Right lung (tissue), 5 donors: ENCODE data around the gene DNAJC16. TPM values are rescaled to one million over a fixed set of nuclear protein-coding genes. Genes with fewer than 3 reads are reported as not detected.
"Not testable (repeated sequence)": the region's sequence is repeated elsewhere in the genome, so short reads cannot be mapped to it uniquely, and the experiment has no call there.

Source experiments
- DNase-seq, 2 donors: peaks; one replicate each; pipeline ENCODE4 v3.0.0-alpha.2; 2013
- polyA plus RNA-seq, 5 donors: library from polyadenylated mRNA; unstranded; fragments of 120-200 nt; gene quantifications; one replicate each; pipeline versions ENCODE4 v1.2.1 to v1.2.3, GENCODE V29; 2013; ENCODE audit warnings: inconsistent platforms in 1 of 5, low replicate concordance in 1 of 5; ENCODE audit not compliant: insufficient read length in 5 of 5, insufficient read depth in 1 of 5

DNAJC16 gene
- polyA plus RNA-seq, 5 donors: 14.8 to 19.7 (median 17.0) TPM

DNA sequence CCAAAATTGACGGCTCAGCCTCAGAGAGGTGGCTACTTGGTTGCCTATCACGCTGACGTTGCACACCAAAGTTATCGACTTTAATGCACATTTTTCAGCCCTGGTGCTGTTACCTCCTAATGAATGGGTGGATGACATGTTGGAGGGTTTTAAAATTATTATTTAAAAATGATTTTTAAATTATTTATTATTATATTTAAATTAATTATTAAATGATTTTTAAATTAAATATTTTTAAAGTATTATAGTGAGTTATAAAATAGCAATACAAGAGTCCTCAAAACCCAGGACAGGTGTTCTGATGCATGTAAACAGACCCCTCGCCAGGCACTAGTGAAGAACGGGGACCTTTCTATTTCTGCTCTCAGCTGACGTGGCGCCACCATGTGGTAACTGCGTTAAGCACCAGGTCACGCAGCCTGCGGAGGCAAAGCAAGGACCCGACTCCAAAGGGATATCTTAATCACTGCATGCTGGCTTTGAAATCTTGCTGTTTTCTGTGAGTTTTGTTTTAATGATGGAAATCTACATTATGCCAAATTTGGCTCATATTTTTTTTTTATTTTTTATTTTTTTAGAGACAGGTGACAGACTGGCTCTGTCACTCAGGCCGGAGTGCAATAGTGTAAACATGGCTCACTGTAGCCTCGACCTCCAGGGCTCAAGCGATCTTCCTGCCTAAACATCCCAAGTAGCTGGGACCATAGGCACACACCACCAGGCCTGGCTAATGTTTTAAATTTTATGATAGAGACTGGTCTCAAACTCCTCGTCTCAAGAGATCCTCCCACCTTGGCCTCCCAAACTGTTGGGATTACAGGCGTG, 25.2 kb upstream of the DNAJC16 start:
- DNase-seq: peak in 1 of 2 donors; percentile 14

DNA sequence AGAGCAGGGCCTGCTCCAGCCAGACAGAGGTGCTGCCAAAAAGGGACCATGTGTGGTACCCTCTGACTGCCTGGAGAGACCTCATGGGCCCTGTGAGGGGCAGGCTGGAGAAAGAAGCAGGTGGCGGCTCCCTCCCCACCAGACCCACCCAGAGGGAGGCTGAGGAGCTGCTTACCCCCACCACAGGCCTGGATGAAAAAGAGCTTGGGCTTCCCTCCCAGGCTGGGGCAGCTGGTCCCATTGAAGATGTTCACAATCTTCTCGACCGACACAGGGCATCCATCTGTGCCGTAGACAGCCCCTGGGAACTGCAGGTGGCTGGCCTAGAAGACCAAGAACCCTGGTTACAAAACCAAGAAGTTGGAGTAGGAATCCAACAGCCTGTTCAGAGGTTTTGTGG, 22.2 kb upstream of the DNAJC16 start:
- no peak for DNase-seq

DNA sequence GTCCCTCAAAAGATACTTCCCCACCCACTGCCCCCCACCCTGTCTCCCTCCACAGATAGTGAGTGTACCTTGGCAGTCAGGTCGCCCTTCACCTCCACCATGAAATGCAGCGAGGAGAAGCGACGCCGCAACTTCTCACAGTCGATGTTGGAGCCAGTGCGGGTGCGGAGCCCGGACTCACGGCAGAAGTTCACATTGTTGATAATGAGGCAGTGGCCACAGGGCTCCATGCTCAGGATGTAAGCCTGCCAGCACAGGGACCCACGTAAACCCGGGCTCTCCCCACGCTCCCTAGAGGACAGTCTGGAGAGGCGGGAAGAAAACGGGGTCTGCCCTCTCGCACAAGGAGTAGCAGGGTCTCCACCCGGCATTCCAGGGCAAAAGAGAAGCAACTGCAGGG, 19.8 kb upstream of the DNAJC16 start:
- no peak for DNase-seq

DNA sequence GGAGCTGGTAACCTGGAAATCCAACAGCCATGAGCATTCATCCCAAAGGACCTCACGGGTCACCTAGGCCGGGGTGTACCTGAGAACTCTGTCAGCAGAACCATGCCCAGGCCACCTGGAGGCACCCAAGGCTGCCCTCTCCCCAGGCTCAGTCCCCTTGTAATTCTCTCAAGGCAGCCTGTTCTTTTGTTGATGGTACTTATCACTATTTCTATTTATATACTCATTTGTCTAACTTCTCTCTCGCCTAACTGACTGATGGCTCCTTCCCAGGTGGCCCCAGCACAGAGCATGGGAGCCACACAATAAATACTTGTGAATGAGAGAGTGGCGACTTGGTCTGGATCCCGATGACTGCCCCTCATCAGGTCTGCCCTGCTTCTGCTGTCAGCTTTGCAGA, 19.4 kb upstream of the DNAJC16 start:
- DNase-seq: no peak

DNA sequence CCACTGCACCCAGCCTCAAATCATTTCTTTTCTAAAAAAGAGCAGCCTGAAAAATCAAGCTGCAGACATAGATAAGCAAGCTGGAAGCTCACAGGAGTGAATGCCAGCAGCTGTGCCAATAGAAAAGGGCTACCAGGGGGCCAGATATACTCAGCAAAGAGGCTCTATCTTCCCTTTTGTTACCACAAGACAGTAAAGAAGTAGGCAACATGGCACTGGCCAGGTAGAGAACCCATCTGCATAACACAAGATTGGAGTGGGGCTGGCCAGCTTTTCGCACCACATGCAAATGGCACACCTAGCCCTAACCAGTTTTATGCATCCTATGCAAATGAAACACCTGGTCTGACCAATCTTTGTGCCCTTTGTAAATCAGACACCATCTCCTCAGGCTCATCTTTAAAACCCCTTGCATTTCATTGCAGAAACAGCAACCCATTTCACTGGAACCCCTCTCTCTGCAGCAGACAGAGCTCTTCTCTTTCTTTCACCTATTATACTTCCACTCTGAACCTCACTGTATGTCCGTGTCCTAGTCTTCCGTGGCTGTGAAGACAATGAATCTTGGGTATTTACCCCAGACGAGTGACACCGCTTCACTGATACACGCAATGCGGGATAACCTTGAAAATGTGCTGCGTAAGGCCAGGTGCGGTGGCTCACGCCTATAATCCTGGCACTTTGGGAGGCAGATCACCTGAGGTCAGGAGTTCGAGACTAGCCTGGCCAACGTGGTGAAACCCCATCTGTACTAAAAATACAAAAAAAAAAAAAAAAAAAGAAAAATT, 17.8 kb upstream of the DNAJC16 start:
- DNase-seq: no peak

DNA sequence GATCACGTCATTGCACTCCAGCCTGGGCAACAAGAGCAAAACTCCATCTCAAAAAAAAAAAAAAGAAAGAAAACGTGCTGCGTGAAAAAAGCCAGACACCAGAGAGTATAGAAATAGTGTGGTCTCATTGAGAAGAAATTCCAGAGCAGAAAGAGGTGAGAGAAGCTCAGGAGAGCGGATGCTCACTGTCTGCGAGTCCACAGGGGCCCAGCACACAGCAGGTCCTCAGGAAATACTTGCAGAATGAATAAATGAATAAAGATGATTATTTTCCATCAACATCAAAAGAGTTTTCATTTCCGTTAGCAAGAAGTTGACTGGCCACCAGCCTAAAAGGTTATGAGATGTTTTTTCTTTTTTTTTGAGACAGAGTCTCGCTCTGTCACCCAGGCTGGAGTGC, 17.1 kb upstream of the DNAJC16 start:
- DNase-seq: no peak

DNA sequence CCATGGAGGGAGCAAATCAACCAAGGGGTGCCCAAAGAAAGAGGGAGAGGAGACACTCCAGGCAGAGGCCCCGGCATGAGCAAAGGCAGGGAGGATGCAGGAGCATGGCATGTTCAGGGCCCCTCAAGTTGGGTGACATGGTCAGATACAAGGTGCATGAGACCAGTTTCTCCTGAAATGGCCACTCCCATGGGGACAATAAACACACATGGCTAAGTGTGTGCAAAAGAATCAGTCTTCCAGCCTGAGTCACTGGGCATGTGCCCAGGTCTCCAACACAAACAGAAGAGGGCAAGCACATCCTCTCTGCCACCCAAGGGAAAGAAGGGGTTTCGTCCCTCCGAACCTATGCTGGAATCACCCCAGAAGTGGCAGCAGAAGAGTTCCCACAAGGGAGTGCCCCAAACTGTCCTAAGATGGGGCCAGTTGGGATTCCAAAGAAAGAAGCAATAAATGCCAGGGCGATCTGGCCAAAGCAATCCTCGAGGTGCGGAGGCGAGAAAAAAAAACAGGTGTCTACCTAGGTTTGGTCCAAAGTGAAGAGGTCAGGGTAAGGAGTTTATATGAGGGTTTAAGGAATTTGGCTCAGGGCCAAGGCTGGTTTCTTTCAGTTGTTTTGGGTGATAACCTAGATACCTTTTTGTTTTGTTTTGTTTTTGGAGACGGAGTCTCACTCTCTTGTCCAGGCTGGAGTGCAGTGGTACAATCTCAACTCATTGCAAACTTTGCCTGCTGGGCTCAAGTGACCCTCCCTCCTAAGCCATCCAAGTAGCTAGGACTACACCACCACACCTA, 15.8 kb upstream of the DNAJC16 start:
- DNase-seq: no peak

DNA sequence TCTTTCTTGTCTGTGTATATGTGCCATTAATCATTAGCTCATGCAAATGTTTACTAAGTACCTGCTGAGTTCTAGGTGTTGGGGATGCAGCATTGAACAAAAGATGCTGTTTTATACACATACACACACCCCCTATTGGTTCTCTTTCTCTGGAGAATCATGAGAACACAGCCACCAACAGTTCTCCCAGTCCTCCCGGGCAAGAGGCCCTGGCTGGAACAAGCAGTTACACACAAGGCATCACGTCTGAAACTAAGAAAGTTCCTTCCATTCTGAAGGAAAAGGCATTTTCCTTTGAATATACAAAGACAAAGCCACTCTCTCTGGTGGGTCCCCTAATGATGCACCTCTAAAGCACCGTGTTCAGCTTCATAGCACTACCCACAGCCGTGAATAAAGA, 13.5 kb upstream of the DNAJC16 start:
- DNase-seq: no peak

DNA sequence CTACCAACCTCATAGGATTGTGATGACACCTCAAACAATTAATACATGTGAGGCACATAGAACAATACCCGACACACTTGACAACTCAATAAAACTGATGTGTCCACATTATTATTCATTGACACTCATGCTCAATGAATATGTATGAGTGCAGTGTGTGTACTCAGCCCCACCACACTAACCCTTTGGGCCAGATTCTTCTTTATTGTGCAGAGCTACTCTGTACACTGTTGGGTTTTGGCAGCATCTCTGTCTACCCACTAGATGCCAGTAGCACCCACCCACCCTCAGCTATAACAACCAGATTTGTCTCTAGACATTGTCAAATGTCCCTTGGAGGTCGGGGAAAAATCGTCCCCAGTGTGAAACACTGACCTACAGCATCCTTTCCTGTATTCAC, 12.7 kb upstream of the DNAJC16 start:
- no peak for DNase-seq

DNA sequence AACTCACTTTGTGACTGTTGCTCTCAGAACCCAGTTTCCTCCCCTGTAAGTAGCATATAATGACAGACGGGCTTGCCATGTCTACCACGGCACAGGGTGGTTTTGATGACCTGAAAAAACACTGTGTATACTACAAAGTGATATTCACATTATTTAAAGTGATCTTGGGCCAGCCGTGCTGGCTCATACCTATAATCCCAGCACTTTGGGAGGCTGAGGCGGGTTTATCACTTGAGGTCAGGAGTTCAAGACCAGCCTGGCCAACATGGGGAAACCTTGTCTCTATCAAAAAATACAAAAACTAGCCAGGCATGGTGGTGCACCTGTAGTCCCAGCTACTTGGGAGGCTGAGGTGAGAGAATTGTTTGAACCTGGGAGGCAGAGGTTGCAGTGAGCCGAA, 12.1 kb upstream of the DNAJC16 start:
- DNase-seq: not testable (repeated sequence)

DNA sequence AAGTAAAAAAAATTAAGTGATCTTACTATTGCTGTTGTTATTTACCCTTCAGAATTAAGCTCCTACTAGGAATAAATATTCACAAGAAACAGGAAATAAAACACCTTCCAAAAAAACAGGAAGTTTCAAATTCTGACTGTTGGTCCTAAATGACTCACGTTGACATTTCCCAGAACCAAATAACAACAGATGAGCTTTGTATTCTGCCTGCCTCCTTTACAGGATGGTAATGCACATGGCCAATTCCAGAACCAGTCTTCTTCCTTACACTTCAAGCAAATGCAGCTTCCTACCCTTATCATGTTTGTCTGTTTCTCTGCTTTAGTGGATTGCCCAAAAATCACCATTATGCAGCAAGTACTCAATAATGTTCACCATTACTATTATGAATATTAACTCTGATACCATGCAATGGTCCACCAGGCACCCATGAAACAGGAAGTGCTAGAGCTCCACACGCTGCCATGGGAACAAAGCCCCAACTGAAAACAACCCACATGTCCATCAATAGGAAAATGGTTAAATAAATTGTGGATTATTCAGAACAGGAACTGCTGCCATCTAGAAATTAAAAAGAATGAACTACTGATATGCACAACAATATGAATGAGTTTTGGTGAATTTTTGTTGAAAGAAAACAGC, 11.5 kb upstream of the DNAJC16 start:
- DNase-seq: no peak

DNA sequence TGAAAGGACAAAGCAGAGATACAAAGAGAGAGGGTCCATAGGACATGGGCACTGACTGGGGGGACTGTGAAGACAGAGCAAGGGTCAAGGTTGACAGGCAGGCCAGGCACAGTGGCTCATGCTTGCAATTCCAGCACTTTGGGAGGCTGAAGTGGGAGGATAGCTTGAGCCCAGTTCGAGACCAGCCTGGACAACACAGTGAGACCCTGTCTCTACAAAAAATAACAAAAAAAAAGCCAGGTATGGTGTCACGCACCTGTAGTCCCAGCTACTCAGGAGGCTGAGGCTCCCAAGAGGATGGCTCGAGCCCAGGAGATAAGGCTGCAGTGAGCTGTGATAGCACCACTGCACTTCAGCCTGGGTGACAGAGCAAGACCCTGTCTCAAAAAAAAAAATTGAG, 7.0 kb upstream of the DNAJC16 start:
- DNase-seq: no peak

DNA sequence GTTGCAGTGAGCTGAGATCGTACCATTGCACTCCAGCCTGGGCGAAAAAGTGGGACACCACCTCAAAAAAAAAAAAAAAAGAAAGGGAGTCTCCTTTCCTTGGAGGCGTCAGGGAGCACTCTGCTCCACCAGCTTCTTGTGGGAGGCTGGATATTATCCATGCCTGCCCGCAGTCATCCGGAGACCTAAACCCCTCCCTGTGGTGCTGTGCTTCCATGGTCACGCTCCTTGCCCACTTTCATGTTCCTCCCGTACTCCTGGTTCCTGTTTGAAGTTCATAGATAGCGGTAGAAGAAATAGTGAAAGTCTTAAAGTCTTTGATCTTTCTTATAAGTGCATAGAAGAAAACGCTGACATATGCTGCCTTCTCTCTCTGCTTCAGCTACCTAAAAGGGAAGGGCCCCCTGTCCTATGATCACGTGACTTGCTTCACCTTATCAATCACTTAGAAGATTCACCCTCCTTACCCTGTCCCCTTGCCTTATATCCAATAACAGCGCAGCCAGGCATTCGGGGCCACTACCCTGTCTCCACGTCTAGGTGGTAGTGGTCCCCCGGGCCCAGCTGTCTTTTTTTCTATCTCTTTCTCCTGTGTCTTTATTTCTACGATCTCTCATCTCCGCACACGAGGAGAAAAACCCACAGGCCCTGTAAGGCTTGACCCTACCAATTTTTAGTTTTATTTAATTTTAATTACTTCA, 5.3 kb upstream of the DNAJC16 start:
- not testable (repeated sequence) for DNase-seq

DNA sequence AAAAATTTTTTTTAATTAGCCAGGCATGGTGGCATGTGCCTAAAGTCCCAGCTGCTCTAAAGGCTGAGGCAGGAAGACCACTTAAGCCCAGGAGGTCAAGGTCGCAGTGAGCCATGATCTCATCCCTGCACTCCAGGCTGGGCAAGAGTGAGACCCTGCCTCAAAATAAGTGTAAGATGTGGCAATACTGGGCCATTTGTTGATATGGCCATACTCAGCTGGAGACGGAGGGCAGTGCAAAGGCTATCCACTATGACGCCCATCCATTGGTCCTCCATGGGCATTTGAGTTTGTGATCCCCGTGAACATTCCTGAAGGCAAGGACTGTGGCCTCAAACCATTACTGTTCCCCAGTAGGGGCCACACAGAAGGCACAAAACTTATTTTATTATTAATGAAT, 4.1 kb upstream of the DNAJC16 start:
- DNase-seq: no peak

DNA sequence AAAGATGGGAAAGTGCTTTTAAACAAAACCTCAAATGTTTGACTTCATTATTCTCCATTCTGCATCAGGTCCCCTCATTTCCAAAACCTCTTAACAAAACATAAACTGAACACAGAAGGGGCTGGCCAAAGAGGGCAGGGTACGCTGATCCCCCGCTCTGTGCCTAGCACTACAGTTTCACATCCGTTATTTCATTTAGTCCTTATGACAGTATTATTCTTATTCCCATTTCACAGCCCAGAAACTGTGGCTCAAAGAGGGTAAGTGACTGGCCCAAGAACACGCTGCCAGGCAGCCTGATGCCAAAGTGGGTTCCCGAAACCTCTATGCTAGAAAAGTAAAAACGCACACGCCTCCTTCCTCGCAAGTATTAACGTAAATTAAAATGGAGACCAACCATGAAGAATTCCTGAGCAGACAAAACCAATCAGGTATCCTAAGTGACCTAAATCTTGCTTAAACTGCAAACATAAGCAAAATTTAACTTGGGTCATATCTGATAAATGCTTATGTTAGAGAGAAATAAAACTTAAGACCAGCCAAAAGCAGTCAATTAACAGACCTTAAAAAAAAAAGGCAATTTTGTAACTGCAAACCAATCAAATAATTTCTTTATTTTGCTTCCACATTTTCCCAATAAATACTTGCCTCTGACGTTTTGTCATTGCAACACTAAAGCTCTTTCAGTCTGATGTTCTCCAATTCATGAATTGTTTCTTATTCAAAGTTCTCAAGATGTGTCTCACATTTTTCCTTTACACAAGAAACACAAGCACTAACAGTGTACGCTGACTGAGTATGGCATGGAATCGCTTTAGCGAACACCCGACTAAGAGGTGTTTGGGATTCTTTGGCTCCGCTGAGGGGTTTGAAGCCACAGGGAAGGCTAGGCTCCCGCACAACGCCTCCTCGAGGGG, 3.3 kb upstream of the DNAJC16 start:
- DNase-seq: peak in 1 of 2 donors; percentile 6

DNA sequence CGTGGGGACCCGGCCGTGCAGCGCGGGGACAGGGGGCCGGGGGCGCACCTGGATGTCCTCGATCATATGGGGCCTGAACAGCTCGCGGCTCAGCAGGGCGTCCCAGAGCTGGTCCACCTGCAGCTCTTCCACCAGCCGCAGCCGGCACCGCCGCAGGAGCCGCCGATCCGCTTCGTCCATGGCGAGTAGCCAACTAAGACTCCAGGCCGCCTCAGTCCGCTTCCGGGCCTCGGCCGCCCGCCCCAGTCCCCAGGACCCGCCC, 2.7 kb upstream of the DNAJC16 start, which contains the start of gene CASP9:
CASP9 (minus strand) TSS at position 195 of the 262 bp plus-strand sequence; CDS start at position 180, 15 bp downstream.
- no peak for DNase-seq

DNA sequence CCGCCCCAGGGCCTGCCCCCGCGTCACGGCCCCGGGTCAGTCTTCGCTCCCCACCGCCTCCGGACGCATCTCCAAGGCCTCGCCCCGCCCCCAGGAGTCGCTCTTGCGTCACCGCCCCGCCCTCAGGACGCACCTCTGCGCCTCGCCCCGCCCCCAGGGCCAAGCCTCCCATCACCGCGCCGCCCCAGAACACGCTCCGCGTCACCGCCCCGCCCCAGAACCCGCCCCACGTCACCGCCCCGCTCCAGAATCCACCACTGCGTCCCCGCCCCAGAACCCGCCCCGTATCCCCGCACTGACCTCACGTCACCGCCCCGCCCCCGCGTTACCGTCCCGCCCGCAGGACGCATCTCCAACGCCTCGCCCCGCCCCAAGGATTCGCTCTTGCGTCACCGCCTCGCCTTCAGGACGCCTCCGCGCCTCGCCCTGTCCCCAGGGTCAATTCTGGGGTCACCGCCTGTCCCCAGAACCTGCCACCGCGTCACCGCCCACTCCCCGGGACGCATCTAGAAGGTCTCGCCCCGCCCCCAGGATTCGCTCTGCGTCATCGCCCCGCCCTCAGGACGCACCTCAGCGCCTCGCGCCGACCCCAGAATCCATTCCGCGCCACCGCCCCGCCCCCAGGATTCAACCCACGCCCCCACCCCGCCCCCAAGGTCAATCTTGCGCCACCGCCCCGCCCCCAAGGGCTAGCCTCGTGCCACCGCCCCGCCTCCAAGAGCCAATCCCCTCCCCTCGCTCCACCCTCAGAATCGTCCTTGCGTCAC, 2.2 kb upstream of the DNAJC16 start:
- DNase-seq: peak; percentile 97 to 98

DNA sequence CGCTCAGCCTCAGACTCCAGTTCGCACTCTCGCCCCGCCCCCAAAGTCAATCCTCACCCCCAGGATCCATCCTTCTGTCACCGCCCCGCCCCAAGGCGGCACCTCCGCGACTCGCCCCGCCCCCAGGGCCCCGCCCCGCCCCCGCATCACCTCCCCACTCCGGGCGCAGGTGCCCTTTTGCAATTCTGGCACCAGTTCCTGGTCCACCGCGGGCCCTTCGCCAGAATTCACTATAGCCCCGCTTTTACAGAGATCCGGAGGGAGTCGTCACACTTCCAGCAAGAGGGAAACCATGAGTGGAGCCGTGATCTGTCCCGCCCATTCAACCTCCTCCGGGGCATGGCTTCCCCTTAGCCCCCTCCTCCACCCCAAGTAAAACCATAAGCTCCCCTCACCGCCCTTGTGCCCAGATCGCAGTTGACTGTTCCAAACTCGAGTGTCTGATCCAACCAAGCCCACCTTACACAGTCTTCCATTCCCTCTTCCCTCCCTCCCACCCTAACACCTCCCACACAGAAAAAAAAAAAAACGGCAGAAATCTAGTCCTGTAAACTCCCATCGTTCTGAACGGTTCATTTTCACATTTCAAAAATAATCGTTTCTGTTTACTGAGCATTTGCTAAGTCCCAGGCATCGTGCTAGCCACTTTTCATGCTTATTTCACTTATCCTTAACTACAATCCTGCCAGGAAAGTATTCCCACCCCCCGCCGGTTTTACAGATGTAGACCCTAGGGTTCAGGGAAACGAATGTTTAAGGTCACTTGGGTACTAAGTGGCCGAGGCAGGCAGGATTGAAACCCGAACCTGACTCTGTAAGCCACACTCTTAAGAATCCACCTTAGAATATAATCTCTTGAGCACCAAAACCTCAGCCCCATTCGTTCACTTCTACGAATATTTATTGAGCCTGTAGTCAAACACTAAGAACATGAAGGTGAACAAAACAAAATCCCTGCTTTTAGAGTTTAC, 1.3 kb upstream of the DNAJC16 start:
- peak in 1 of 2 donors; percentile 97 for DNase-seq
